ENCODE measurements around the gene AFP.

DNA sequence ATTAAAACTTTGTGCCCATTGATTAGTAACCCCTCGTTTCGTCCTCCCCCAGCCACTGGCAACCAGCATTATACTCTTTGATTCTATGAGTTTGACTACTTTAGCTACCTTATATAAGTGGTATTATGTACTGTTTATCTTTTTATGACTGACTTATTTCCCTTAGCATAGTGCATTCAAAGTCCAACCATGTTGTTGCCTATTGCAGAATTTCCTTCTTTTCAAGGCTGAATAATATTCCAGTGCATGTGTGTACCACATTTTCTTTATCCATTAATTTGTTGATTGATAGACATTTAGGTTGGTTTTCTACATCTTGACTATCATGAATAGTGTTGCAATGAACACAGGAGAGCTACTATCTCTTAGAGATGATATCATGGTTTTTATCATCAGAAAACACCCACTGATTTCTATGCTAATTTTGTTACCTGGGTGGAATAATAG lies 28.8 kb upstream of the AFP start:
- TF ChIP-seq EZH2 (IDR thresholded peaks at IDR 0.05), result no peak
- TF ChIP-seq, protein P1, sequence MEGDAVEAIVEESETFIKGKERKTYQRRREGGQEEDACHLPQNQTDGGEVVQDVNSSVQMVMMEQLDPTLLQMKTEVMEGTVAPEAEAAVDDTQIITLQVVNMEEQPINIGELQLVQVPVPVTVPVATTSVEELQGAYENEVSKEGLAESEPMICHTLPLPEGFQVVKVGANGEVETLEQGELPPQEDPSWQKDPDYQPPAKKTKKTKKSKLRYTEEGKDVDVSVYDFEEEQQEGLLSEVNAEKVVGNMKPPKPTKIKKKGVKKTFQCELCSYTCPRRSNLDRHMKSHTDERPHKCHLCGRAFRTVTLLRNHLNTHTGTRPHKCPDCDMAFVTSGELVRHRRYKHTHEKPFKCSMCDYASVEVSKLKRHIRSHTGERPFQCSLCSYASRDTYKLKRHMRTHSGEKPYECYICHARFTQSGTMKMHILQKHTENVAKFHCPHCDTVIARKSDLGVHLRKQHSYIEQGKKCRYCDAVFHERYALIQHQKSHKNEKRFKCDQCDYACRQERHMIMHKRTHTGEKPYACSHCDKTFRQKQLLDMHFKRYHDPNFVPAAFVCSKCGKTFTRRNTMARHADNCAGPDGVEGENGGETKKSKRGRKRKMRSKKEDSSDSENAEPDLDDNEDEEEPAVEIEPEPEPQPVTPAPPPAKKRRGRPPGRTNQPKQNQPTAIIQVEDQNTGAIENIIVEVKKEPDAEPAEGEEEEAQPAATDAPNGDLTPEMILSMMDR (IDR thresholded peaks at IDR 0.05), result no peak
